ENCODE measurements around the gene FGF12.

Gene FGF12

GRCh38 chr3:192258721-192259120, 468.6 kb downstream of the FGF12 start:
- no peak for DNase-seq

- no peak for DNase-seq
Measured at GRCh38 chr3:192255839-192256238, 471.5 kb downstream of the FGF12 start.

DNA sequence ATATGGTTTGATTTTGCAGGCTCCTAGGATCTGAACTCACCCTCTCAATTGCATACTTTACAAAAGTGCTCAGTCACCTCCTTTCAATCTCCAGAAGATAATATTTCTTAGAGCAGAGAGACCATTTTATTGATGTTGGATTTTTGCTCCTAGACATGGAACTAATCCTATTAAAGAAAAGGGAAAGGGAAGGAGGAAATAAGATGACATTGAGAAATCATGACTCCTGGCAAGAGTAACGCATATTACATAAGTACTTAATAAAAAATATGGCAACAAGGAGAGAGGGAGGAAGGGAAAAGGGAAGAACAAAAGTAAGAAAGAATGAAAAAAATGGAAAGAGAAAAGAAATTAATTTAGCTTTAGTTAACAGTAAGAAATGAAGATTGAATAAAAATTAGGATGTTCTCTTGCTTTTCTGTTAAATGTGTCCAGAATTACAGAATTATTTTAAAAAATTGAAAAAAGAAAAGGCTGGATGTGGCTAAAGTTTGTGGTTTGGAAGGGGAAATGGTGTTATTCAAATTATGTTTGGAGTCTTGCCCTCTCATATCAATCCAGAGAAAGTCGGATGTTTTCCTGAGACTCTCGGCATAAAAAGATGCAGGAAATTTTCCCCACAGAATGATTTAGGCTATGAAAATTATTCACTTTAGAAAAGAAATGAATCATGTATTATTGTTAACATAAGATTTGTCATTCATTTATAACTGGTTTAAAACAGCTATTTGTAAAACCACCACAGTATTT, 474.0 kb downstream of the FGF12 start:
- no peak for DNase-seq

DNA sequence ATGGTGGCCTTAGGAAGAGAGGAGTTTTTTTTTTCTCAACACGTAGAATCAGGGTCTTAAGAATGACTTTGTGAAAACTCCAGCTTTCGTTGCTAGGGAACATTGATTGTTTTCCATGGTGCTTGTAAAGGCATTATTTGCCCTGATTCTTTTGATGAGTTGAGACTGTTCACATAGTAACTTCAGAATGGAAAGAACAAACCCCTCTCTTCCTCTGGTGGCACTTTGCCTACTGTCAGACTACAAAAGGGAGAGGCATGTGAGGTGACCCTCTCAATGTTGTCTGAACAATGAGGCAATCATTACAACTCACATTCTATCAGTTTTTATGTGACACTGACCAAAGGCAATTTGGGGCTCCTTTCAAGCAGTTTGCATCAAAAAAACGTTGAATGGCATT, 477.8 kb downstream of the FGF12 start:
- no peak for DNase-seq

GRCh38 chr3:192246847-192247559, 480.3 kb downstream of the FGF12 start:
- DNase-seq, result no peak

GRCh38 chr3:192244591-192244990, 482.8 kb downstream of the FGF12 start:
- no peak for DNase-seq

- no peak for DNase-seq
Measured at GRCh38 chr3:192239956-192240355, 487.4 kb downstream of the FGF12 start.

- DNase-seq, result no peak
Measured at GRCh38 chr3:192237992-192238608, 489.2 kb downstream of the FGF12 start.

DNA sequence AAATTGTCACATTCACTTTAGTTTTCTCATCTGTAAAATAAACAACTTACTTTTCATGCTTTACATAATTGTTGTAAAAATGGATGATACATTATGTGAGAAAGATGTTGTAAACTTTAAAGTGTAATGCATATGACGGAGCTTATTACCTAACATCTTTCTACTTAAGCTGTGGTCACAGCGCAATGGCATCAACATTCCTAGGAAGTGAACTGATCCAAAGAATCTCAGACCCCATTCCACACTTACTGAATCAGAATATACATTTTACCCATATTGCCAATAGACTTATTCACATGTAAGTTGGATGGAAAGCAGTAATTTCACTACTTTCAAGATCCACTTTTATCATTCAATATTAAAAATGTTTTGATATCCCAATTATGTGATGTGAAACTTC, 497.5 kb downstream of the FGF12 start:
- no peak for DNase-seq

DNA sequence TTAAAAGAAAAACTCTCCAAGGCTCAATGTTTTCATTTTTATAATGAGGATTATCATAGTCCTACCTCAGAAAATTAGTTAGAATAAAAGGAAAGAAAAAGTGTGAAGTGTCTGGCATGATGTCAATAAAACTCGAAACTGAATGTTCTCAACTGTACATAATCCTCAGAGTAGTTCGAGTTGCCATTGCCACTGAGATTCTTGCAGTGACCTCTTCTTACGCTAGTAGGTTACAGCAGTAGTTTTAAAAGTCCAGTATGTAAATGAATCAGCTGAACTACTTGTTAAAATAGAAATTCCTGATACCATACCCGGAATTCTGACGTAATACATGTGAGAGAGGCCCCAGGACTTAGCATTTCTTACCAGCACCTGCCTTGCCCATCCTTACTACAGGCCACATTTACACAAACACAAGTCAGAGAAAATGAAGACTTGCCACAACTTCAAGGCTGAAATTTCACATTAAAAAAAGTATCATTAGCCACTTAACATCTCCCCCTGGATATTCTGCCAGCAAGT, 502.6 kb downstream of the FGF12 start:
- DNase-seq, result no peak

DNA sequence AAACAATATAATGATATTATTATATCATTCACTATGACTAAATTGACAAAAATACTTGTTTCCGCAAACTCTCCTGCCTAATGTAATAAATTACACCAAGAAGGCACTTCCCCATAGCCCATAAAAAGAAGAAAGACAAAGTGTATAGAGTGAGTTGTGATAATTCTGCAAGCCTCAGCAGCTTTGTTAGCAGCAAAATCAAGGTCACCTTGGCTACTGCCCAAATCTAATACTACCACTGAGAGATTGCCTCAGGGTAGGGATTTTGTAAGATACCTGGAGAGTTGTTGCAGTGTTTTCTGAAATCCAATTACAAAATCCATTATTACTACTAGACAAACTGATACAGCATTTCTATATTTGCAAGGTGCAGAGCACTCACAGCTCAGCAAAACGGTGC, 503.5 kb downstream of the FGF12 start:
- no peak for DNase-seq

DNA sequence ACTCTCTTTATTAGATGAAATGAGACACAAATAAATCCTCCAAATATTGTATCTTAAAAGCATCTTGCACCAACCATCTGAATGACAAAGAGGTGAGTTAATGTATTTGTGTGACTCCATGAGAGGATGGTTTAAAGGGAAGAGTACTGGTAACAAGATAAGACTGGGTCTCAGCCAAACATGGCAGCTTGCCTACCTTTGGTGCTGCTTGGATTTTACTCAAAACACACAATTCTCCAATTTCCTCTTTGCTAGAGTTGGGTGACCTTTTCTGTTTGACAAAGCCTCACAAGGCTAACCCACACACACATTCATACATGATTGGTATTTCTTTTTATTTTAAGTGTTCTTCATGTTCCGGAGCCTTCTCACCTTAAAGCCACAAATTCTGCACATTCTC, 506.4 kb downstream of the FGF12 start:
- no peak for DNase-seq

- DNase-seq, result no peak
Measured at GRCh38 chr3:192219926-192220325, 507.4 kb downstream of the FGF12 start.

DNA sequence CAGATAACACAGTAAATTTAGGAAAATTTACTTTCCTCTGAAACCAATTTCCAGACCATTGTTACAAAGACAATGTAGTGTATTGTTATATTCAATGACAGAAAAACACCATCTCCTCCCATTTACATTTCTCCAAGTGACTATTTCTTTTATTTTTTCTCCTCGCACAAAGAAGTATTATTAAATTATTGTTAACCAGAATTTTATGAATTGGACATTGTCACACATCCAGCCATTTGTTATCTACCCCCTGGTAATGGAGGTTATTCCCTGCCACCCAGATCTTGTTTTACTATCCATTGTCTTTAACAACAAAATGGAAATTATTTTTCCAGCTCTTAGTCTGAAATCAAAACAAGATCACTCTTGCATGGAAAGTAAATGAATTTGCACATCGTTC, 511.3 kb downstream of the FGF12 start:
- no peak for DNase-seq

GRCh38 chr3:192212979-192213378, 514.4 kb downstream of the FGF12 start:
- DNase-seq, result no peak

DNA sequence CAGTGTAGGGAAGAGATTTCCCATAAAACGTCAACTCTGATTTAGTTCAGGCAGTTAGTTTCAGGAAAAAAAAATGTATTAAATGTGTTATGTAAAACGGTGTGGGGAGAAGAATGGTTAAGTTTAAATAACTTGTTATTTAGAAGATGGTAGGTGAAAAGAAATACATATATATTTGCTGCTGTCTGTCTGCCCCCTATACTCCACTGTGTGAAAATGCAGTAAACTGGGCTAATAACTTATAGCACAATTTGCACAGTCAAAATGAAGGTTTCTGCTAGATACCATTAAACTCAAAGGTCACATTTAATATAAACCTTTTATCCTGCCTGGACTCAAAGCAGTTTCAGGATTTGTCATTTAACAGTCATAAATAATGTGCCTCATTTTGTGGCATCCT, 515.0 kb downstream of the FGF12 start:
- DNase-seq, result no peak

- no peak for DNase-seq
Measured at GRCh38 chr3:192207651-192208050, 519.7 kb downstream of the FGF12 start.

- DNase-seq, result no peak
Measured at GRCh38 chr3:192207239-192207638, 520.1 kb downstream of the FGF12 start.

GRCh38 chr3:192194085-192194484, 533.3 kb downstream of the FGF12 start:
- no peak for DNase-seq

DNA sequence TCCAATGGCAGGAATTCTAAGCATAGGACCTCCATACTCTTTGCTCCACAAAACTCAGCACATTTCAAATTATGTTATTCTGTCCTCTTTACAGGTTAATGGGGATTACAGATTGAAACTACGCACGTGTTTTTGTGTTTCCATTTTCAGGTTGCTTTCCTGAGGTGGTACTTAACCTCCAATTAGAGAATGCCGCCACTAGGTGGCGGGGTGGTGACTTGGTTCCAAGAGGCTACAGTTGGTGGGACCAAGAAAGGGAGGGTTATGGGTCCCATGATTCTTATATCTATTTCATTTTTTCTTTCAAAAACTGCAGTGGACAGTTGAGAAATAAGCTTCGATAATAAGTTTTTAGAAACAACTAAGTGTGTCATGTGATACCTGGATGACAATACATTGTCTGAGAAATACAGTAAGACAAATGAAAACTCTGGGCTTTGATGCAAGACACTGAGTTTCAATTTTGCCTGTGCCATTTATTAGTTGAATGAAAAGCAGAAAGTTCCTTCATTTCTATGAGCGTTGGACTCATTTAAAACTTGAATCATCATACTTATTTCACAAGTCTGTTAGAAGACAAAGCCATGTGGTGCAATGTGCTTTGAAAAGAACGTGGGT, 539.0 kb downstream of the FGF12 start:
- DNase-seq, result no peak

GRCh38 chr3:192187485-192188051, 539.8 kb downstream of the FGF12 start:
- no peak for DNase-seq

GRCh38 chr3:192186498-192186897, 540.8 kb downstream of the FGF12 start:
- DNase-seq, result no peak

GRCh38 chr3:192186045-192186444, 541.3 kb downstream of the FGF12 start:
- no peak for DNase-seq

All from right kidney (tissue), 1 donor.